HG02973 (cell line): Measurements from ENCODE around the gene HBE1.
A peak's percentile ranks its signal among the peaks of the same experiment; 100 is the strongest.
"Not testable (repeated sequence)": the region's sequence is repeated elsewhere in the genome, so short reads cannot be mapped to it uniquely, and the experiment has no call there.

ENCODE experiments used
- ATAC-seq: cut with Tn5 transposase; IDR thresholded peaks from one replicate; pipeline ENCODE4 v1.9.1; 2021; ENCODE audit warnings: moderate library complexity; ENCODE audit not compliant: unreplicated experiment

The HBE1 gene

DNA sequence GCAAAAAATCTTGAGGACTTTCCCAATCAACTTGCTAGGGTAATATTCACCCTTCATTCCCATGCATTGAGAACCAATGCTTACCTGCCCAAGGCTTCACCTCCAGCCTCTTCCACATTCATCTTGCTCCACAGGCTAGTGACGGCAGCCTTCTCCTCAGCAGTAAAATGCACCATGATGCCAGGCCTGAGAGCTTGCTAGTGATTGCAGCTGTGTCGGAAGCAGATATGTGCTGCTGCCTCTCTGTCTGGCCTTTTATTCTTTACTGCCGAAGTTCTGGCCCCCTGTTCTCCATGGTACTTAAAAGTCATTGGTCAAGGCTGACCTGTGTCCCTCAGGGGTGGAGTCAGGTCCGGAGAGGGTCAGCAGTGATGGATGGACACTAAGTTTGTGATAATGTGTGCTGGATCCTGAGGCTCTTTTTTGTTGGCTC is at the start of gene HBE1:
Gene HBE1 (minus strand): TSS at position 231 of the 433 bp plus-strand sequence. CDS start 55 bp downstream, at position 176.
- ATAC-seq, result no peak

- ATAC-seq, result no peak
Observed at GRCh38 chr11:5317292-5317691, 47.5 kb upstream of the HBE1 start.

DNA sequence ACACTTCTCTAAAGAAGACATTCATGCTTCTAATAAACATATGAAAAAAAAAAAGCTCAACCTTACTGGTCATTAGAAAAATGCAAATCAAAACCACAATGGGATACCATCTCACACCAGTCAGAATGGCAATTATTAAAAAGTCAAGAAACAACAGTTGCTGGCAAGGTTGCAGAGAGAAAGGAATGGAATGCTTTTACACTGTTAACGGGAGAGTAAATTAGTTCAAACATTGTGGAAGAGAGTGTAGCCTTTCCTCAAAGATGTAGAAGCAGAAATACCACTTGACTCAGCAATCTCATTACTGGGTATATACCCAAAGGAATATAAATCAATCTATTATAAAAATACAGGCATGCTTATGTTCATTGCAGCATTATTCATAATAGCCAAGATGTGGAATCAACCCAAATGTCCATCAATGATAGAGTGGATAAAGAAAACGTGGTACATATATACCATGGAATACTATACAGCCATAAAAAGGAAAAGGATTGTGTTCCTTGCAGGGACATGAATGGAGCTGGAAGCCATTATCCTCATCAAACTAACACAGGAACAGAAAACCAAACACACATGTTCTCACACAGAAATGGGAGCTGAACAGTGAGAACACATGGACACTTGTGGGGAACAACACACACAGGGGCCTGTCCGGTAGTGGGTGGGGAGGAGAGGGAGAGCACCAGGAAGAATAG is 43.7 kb upstream of the HBE1 start:
- not testable (repeated sequence) for ATAC-seq

DNA sequence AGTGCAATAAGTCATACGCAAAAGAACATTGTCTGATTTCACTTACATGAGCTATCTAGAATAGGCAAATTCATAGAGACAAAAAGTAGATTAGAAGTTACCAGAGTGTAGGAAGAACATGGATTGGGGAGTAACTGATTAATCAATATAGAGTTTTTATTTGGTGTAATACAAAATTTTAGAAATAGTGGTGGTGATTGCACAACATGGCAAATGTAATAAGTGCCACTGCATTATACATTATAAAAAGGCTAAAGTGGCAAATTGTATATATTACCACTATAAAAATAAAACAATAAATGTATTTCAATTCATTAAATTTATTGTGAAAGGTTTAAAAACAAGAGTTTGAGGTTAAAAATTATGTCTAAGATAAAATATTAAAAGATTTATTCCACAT is 40.7 kb upstream of the HBE1 start:
- no peak for ATAC-seq

- ATAC-seq, result no peak
Observed at GRCh38 chr11:5307256-5308019, 37.7 kb upstream of the HBE1 start.

DNA sequence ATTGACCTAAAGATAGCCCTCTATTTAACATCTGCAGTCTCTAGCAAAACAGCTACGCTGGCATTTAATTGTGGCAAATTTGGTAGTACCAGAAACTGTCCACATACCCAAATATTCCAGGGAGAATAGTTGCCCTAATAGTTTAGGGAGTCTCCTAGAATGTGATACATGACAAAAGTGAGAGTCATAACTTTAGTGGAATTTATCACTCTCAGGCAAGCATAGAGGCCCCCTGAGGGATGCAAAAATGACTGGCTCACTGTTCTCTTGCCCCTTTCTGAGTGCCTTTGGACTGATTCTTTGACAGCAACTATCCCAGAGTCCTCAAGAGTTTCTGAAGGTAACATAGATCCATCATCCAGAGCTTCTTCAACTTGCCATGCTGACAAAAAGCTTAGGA is 34.3 kb upstream of the HBE1 start:
- no peak for ATAC-seq

GRCh38 chr11:5303626-5304025 is 33.9 kb upstream of the HBE1 start:
- ATAC-seq, result no peak

DNA sequence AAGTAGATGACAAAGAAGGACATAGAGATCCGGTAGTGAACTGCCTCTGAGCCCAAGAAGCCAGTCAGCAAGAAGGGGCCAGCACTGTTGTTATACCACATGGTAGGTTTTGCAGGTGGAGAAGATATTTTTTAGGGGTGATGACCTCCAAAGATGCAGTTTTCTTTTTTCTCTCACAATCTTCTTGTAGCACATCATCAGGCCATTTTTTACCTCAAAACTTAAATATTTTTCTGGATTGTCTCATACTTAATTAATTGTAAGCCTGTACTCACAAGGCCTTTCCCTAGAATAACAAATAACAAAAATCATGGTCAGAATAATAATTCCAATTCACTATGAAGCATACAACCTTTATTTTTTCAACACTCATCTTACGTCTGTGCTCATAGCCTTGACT is 32.1 kb upstream of the HBE1 start, which contains the start of gene OR51B4:
Gene OR51B4 (minus strand): TSS at position 101 of the 400 bp plus-strand sequence. CDS start 0 bp downstream, at position 101.
- no peak for ATAC-seq

- no peak for ATAC-seq
Observed at GRCh38 chr11:5300251-5300650, 30.5 kb upstream of the HBE1 start.

DNA sequence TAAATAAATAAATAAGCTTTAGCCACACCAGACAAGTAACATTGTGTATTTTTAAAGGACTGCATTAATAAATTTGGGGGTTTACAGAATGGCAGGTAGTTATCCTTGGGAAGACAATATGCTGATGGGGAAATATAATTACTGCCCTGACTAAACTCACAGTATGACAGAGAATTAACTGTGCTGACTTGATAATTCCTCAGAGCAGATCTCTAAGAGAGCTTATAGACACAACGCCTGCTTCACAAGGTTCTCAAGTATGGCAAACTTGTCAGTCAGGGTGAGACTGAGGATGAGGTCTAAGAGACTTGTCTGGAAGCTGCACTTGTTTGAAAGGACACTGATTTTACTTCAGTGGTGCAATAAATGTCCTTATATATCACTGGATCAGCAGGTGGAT is 28.7 kb upstream of the HBE1 start:
- ATAC-seq, result no peak

- no peak for ATAC-seq
Observed at GRCh38 chr11:5297721-5298323, 28.1 kb upstream of the HBE1 start.

DNA sequence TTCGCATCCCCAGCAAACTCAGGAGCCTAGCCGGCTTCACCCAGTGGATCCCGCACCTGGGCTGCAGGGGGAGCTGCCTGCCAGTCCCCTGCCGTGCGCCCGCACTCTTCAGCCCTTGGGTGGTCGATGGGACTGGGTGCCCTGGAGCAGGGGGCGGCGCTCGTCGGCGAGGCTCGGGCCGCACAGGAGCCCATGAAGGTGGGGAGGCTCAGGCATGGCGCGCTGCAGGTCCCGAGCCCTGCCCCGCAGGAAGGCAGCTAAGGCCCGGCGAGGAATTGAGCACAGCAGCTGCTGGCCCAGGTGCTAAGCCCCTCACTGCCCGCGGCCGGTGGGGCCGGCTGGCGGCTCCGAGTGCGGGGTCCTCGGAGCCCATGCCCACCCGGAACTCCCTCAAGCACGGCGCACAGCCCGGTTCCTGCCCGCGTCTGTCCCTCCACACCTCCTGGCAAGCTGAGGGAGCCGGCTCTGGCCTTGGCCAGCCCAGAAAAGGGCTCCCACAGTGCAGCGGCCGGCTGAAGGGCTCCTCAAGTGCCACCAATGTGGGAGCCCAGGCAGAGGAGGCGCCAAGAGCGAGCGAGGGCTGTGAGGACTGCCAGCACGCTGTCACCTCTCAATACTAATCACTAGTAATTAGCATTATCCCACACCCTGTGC is 24.7 kb upstream of the HBE1 start:
- ATAC-seq, result not testable (repeated sequence)

DNA sequence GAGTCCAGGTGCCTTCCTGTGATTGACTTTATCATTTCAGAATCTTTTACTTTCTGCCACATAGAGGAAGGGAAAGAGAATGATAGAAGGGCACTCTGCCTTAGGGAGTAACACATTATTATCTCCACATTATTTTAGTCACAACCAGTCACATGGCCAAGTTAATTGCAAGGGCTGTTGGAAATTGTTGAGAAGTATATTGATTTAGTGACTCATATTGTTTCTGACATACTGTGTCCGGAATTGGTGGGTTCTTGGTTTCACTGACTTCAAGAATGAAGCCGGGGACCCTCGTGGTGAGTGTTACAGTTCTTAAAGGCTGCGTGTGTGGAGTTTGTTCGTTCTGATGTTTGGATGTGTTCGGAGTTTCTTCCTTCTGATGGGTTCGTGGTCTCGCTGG is 23.3 kb upstream of the HBE1 start:
- no peak for ATAC-seq

- peak; percentile 91 for ATAC-seq
Observed at GRCh38 chr11:5291207-5291838, 21.6 kb upstream of the HBE1 start.

DNA sequence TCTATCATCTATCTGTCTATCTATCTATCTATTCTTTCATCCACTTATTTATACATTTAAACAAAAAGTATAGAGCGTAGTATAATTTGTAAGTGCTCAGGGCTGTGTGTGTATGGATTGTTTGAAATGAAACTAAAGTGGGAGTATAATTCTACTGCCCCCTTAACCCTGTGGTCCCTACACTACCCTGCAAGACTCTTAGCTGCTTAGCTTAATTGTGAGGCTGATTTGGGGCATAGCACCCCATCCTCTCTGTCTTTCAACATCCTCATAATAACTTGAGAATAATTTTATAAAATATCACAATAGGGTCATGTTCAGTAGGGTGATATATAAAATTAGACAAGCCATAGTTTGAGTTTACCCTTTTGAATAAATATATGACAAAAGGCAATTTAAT is 20.4 kb upstream of the HBE1 start:
- no peak for ATAC-seq

DNA sequence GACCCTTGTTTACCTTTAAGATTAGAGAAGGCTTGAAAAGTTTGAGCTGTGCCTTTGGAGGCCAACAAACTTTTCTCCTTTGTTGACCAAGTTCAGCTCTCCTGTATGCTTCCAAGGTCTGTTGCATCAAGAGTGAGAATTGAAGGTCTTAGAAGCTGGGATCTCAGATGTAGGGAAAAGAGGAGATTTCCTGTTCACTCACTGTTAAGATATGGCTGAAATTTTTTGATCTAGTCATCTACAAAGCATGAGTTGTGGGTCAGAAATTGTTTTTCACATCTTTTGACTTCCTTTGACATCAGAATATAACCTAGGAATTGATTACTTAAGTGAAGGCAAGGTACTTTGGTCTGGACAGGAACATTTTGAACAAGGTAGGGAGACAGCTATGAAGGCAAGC is 20.0 kb upstream of the HBE1 start:
- no peak for ATAC-seq

GRCh38 chr11:5288906-5289550 is 19.3 kb upstream of the HBE1 start:
- ATAC-seq, result no peak

GRCh38 chr11:5288108-5288905 is 18.6 kb upstream of the HBE1 start:
- ATAC-seq, result no peak

GRCh38 chr11:5286901-5287300 is 17.2 kb upstream of the HBE1 start:
- ATAC-seq, result no peak

GRCh38 chr11:5286351-5286750 is 16.6 kb upstream of the HBE1 start:
- no peak for ATAC-seq
